Liver (tissue), 9 donors: ENCODE data around the gene RAD51B. TPM values are rescaled to one million over a fixed set of nuclear protein-coding genes. Genes with fewer than 3 reads are reported as not detected.

Experiments
- DNase-seq: peaks from one replicate; pipeline ENCODE4 v3.0.0-alpha.2; 2017; ENCODE audit warnings: low spot score
- H3K27ac ChIP-seq, 2 donors: one replicate each; pipeline ENCODE4 v1.7.0; 2013; ENCODE audit warnings: inconsistent platforms in 2 of 2, low read length in 2 of 2, control low read depth in 1 of 2, low read depth in 1 of 2, mild to moderate bottlenecking in 1 of 2
- H3K27me3 ChIP-seq, 4 donors: one replicate each; pipeline versions ENCODE4 v1.6.1 to v1.7.0; 2013; ENCODE audit warnings: low read length in 3 of 4, inconsistent platforms in 1 of 4, mild to moderate bottlenecking in 1 of 4, moderate library complexity in 1 of 4; ENCODE audit not compliant: control insufficient read depth in 4 of 4, insufficient read depth in 4 of 4
- H3K36me3 ChIP-seq, 4 donors: one replicate each; pipeline versions ENCODE4 v1.6.1 to v1.7.0; 2013; ENCODE audit warnings: low read length in 3 of 4, mild to moderate bottlenecking in 3 of 4, low read depth in 1 of 4, moderate library complexity in 1 of 4; ENCODE audit not compliant: control insufficient read depth in 4 of 4, insufficient read depth in 3 of 4
- H3K4me1 ChIP-seq, 4 donors: one replicate each; pipeline versions ENCODE4 v1.6.1 to v1.7.0; 2013; ENCODE audit warnings: low read length in 3 of 4, mild to moderate bottlenecking in 3 of 4, moderate library complexity in 1 of 4; ENCODE audit not compliant: control insufficient read depth in 4 of 4, insufficient read depth in 4 of 4
- H3K4me3 ChIP-seq, 3 donors: one replicate each; pipeline versions ENCODE4 v1.6.1 to v1.7.0; 2013; ENCODE audit warnings: low read length in 3 of 3, control low read depth in 1 of 3, low read depth in 1 of 3, mild to moderate bottlenecking in 1 of 3
- H3K9ac ChIP-seq, 2 donors: one replicate each; pipeline ENCODE4 v1.7.0; 2013; ENCODE audit warnings: low read length in 2 of 2, mild to moderate bottlenecking in 2 of 2, moderate library complexity in 2 of 2, control low read depth in 1 of 2, low read depth in 1 of 2
- H3K9me3 ChIP-seq, 4 donors: one replicate each; pipeline versions ENCODE4 v1.6.1 to v1.7.0; 2013; ENCODE audit warnings: low read length in 3 of 4; ENCODE audit not compliant: control insufficient read depth in 4 of 4
- EGR1 ChIP-seq, 2 donors: IDR thresholded peaks; 2 replicates each; pipeline ENCODE4 v1.6.1; 2016 to 2018; ENCODE audit warnings: antibody characterized with exemption in 2 of 2, low read depth in 2 of 2
- FOXA1 ChIP-seq: IDR thresholded peaks from 2 replicates; pipeline ENCODE4 v1.6.1; 2016; ENCODE audit warnings: antibody characterized with exemption
- FOXA2 ChIP-seq: IDR thresholded peaks from 2 replicates; pipeline ENCODE4 v1.6.1; 2016; ENCODE audit warnings: antibody characterized with exemption
- GABPA ChIP-seq, 2 donors: IDR thresholded peaks in 1 of 2; conservative IDR thresholded peaks in 1 of 2; 2 replicates each; pipeline ENCODE4 v1.6.1; 2016; ENCODE audit warnings: antibody characterized with exemption in 2 of 2, mild to moderate bottlenecking in 1 of 2, moderate library complexity in 1 of 2
- HNF4A ChIP-seq, 2 donors: conservative IDR thresholded peaks; 2 replicates each; pipeline ENCODE4 v1.6.1; 2016; ENCODE audit warnings: antibody characterized with exemption in 2 of 2, mild to moderate bottlenecking in 2 of 2
- HNF4G ChIP-seq: IDR thresholded peaks from 2 replicates; pipeline ENCODE4 v1.6.1; 2016; ENCODE audit warnings: antibody characterized with exemption
- JUND ChIP-seq, 2 donors: IDR thresholded peaks; 2 replicates each; pipeline ENCODE4 v1.6.1; 2016; ENCODE audit warnings: antibody characterized with exemption in 2 of 2
- MAX ChIP-seq: IDR thresholded peaks from 2 replicates; pipeline ENCODE4 v1.6.1; 2016; ENCODE audit warnings: antibody characterized with exemption
- RAD21 ChIP-seq, 2 donors: IDR thresholded peaks; 2 replicates each; pipeline ENCODE4 v1.6.1; 2016; ENCODE audit warnings: antibody characterized with exemption in 2 of 2, mild to moderate bottlenecking in 2 of 2
- SP1 ChIP-seq: IDR thresholded peaks from 2 replicates; pipeline ENCODE4 v1.6.1; 2018; ENCODE audit warnings: antibody characterized with exemption, mild to moderate bottlenecking
- YY1 ChIP-seq: IDR thresholded peaks from 2 replicates; pipeline ENCODE4 v1.6.1; 2016; ENCODE audit warnings: antibody characterized with exemption, mild to moderate bottlenecking
- ZBTB33 ChIP-seq: IDR thresholded peaks from 2 replicates; pipeline ENCODE4 v1.6.1; 2016; ENCODE audit warnings: antibody characterized with exemption
- WGBS: extraction: QIAGEN DNeasy Blood & Tissue Kit; methylation state at CpG from one replicate; pipeline ENCODE4 v1.1.7; 2013; 5-methylcytosine and 5-hydroxymethylcytosine counted together
- polyA plus RNA-seq, 2 donors: library from polyadenylated mRNA; stranded (reverse) in 1 of 2; unstranded in 1 of 2; fragments of 200-250 nt in 1 of 2; fragments of >200 nt in 1 of 2; fragmentation: Nextera tagmentation in 1 of 2; extraction: Ambion mirVana in 1 of 2; gene quantifications; one replicate each; pipeline versions ENCODE4 v1.2.1 to v1.2.3, GENCODE V29; 2013 to 2015
- total RNA-seq, 2 donors: library from RNA; depleted of rRNA; stranded (reverse); fragments of >200 nt; gene quantifications; one replicate each; pipeline ENCODE4 v1.2.3, GENCODE V29; 2014
- TF ChIP-seq, protein P1 (sequence below): IDR thresholded peaks from 2 replicates; pipeline ENCODE4 v1.6.1; 2016; ENCODE audit warnings: antibody characterized with exemption, mild to moderate bottlenecking
- TF ChIP-seq, protein P2 (sequence below): IDR thresholded peaks from 2 replicates; pipeline ENCODE4 v1.6.1; 2016; ENCODE audit warnings: antibody characterized with exemption
- TF ChIP-seq, protein P3 (sequence below): fragments of 150-350 bp; IDR thresholded peaks from 2 replicates; pipeline ENCODE4 v1.5.1; 2017; ENCODE audit warnings: improper control_type of control experiment, low read depth, low read length; ENCODE audit not compliant: missing input control
- donor health status: healthy.
- donor health status: healthy.
- donor health status: healthy.
- donor health status: healthy.
- donor health status: healthy.

Gene RAD51B
- total and polyA plus RNA-seq, 4 donors = 0.81 to 12.9 (median 2.4) TPM

- Histone ChIP-seq H3K9ac (no peak overlapping the region), H3K27me3 (no peaks in the 10 kb centered on the region), H3K4me1 (peaks cover 4 to 27% (median 12%) of the 10 kb centered on the region in 4 donors), H3K36me3 (no peaks in the 10 kb centered on the region), H3K27ac (no peak overlapping the region), H3K9me3 (no peaks in the 10 kb centered on the region), H3K4me3 (no peak overlapping the region)
- TF ChIP-seq, protein P1, sequence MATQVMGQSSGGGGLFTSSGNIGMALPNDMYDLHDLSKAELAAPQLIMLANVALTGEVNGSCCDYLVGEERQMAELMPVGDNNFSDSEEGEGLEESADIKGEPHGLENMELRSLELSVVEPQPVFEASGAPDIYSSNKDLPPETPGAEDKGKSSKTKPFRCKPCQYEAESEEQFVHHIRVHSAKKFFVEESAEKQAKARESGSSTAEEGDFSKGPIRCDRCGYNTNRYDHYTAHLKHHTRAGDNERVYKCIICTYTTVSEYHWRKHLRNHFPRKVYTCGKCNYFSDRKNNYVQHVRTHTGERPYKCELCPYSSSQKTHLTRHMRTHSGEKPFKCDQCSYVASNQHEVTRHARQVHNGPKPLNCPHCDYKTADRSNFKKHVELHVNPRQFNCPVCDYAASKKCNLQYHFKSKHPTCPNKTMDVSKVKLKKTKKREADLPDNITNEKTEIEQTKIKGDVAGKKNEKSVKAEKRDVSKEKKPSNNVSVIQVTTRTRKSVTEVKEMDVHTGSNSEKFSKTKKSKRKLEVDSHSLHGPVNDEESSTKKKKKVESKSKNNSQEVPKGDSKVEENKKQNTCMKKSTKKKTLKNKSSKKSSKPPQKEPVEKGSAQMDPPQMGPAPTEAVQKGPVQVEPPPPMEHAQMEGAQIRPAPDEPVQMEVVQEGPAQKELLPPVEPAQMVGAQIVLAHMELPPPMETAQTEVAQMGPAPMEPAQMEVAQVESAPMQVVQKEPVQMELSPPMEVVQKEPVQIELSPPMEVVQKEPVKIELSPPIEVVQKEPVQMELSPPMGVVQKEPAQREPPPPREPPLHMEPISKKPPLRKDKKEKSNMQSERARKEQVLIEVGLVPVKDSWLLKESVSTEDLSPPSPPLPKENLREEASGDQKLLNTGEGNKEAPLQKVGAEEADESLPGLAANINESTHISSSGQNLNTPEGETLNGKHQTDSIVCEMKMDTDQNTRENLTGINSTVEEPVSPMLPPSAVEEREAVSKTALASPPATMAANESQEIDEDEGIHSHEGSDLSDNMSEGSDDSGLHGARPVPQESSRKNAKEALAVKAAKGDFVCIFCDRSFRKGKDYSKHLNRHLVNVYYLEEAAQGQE = no peak
- TF ChIP-seq JUND (IDR thresholded peaks at IDR 0.05) (no peak), RAD21 (IDR thresholded peaks at IDR 0.05) (no peak), EGR1 (IDR thresholded peaks at IDR 0.05; ENCODE audit: low read depth in 2 of 2) (no peak), HNF4G (no peak), GABPA (IDR thresholded peaks at IDR 0.05 in 1 of 2, conservative IDR thresholded peaks at IDR 0.05 in 1 of 2) (no peak), YY1 (no peak), SP1 (no peak), FOXA1 (no peak), FOXA2 (no peak), MAX (no peak), HNF4A (conservative IDR thresholded peaks at IDR 0.05) (no peak), ZBTB33 (no peak)
- TF ChIP-seq, protein P2, sequence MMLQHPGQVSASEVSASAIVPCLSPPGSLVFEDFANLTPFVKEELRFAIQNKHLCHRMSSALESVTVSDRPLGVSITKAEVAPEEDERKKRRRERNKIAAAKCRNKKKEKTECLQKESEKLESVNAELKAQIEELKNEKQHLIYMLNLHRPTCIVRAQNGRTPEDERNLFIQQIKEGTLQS = no peak
- DNase-seq = no peak
- WGBS = 89% methylated on average over 1 of the region's 1 CpG
Observed at GRCh38 chr14:68675233-68675577, 855.6 kb downstream of the RAD51B start.

DNA sequence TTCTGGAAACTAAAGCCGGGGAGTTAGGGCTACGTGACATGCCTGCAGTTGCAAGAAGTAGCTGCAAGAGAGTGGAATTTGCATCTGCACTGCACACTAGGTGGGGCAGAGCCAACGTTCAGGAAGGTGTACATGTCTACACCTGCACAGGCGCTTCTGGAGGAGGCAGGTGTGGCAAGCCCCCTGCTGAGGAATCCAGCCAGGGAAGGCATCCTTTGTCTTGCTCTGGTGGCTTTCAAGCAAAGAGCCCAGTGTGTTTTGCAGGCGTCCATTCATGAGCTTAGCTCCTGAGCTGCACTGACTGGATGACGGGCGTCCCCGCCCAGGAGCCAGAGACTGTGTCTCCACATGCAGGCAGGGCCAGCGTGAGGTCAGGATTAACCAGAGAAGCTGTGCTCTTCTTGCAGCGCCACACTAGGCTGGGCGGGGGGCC, 856.9 kb downstream of the RAD51B start:
- no peaks in the 10 kb centered on the region for H3K9me3 ChIP-seq
- H3K4me1 ChIP-seq = peaks cover 3 to 36% (median 15%) of the 10 kb centered on the region in 4 donors
- no peak for TF ChIP-seq ZBTB33
- TF ChIP-seq FOXA1 = no peak
- TF ChIP-seq, protein P1 = no peak
- no peak for TF ChIP-seq FOXA2
- TF ChIP-seq YY1 = no peak
- TF ChIP-seq, protein P3, sequence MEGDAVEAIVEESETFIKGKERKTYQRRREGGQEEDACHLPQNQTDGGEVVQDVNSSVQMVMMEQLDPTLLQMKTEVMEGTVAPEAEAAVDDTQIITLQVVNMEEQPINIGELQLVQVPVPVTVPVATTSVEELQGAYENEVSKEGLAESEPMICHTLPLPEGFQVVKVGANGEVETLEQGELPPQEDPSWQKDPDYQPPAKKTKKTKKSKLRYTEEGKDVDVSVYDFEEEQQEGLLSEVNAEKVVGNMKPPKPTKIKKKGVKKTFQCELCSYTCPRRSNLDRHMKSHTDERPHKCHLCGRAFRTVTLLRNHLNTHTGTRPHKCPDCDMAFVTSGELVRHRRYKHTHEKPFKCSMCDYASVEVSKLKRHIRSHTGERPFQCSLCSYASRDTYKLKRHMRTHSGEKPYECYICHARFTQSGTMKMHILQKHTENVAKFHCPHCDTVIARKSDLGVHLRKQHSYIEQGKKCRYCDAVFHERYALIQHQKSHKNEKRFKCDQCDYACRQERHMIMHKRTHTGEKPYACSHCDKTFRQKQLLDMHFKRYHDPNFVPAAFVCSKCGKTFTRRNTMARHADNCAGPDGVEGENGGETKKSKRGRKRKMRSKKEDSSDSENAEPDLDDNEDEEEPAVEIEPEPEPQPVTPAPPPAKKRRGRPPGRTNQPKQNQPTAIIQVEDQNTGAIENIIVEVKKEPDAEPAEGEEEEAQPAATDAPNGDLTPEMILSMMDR = no peak
- TF ChIP-seq GABPA (IDR thresholded peaks at IDR 0.05 in 1 of 2, conservative IDR thresholded peaks at IDR 0.05 in 1 of 2) = no peak
- TF ChIP-seq, protein P2 = no peak
- no peak for TF ChIP-seq SP1
- no peak for TF ChIP-seq MAX
- TF ChIP-seq RAD21 (IDR thresholded peaks at IDR 0.05) = no peak
- TF ChIP-seq EGR1 (IDR thresholded peaks at IDR 0.05; ENCODE audit: low read depth in 2 of 2) = no peak
- H3K4me3 ChIP-seq = no peak overlapping the region
- no peaks in the 10 kb centered on the region for H3K36me3 ChIP-seq
- no peak overlapping the region for H3K27ac ChIP-seq
- WGBS = 83% methylated on average over 11 of the region's 11 CpGs
- DNase-seq = no peak
- no peak overlapping the region for H3K9ac ChIP-seq
- no peaks in the 10 kb centered on the region for H3K27me3 ChIP-seq
